Upper lobe of left lung (tissue), 6 donors: ENCODE data around the gene EGFR. TPM values are rescaled to one million over a fixed set of nuclear protein-coding genes. Genes with fewer than 3 reads are reported as not detected.
A peak's percentile ranks its signal among the peaks of the same experiment; 100 is the strongest.

Experiments
- ATAC-seq, 2 donors: fragments of 200-7000 bp; cut with Tn5 transposase; one replicate each; pipeline ENCODE4 v1.9.1; 2022; ENCODE audit warnings: mild to moderate bottlenecking in 2 of 2, moderate library complexity in 2 of 2; ENCODE audit not compliant: low FRiP score in 2 of 2
- DNase-seq, 2 donors: peaks; one replicate each; pipeline ENCODE4 v3.0.0-alpha.2; 2019 to 2020
- H3K27ac ChIP-seq, 4 donors: fragments of 200-600 bp; sonication (generic); one replicate each; pipeline ENCODE4 v1.5.1; 2016 to 2019
- H3K27me3 ChIP-seq, 4 donors: fragments of 200-600 bp; sonication (generic); one replicate each; pipeline ENCODE4 v1.5.1; 2017 to 2019
- H3K36me3 ChIP-seq, 4 donors: fragments of 200-600 bp; sonication (generic); one replicate each; pipeline ENCODE4 v1.5.1; 2016 to 2019
- H3K4me1 ChIP-seq, 4 donors: fragments of 200-600 bp; sonication (generic); one replicate each; pipeline ENCODE4 v1.5.1; 2018 to 2019
- H3K4me3 ChIP-seq, 4 donors: fragments of 200-600 bp; sonication (generic); one replicate each; pipeline ENCODE4 v1.5.1; 2017 to 2019; ENCODE audit warnings: mild to moderate bottlenecking in 2 of 4, moderate library complexity in 1 of 4
- H3K9me3 ChIP-seq, 4 donors: fragments of 200-600 bp; sonication (generic); one replicate each; pipeline ENCODE4 v1.5.1; 2018 to 2019
- EP300 ChIP-seq, 4 donors: sonication (generic); formaldehyde crosslinking; IDR thresholded peaks; one replicate each; pipeline ENCODE4 v1.5.1; 2017; ENCODE audit warnings: antibody characterized with exemption in 4 of 4, control low read depth in 2 of 4
- POLR2A ChIP-seq, 4 donors: fragments of 450-650 bp; IDR thresholded peaks; one replicate each; pipeline ENCODE4 v1.5.1; 2016 to 2017; ENCODE audit warnings: antibody characterized with exemption in 4 of 4, mild to moderate bottlenecking in 2 of 4
- POLR2AphosphoS5 ChIP-seq, 2 donors: sonication (generic); formaldehyde crosslinking; IDR thresholded peaks; one replicate each; pipeline ENCODE4 v1.5.1; 2017; ENCODE audit warnings: antibody characterized with exemption in 2 of 2
- WGBS, 2 donors: methylation state at CpG; one replicate each; pipeline ENCODE4 v1.1.5; 2017 to 2018; 5-methylcytosine and 5-hydroxymethylcytosine counted together
- total RNA-seq, 6 donors: library from RNA; depleted of rRNA in 4 of 6; stranded (reverse); fragments of >200 nt in 4 of 6; gene quantifications; one replicate each; pipeline versions ENCODE4 v1.1.0 to v1.2.1, GENCODE V29; 2016 to 2021
- TF ChIP-seq, protein P1 (sequence below), 6 experiments: fragments of 450-650 bp in 4 of 6; fragments of 200-600 bp in 2 of 6; sonication (generic) in 2 of 6; IDR thresholded peaks; one replicate each; pipeline ENCODE4 v1.5.1; 2016 to 2019; ENCODE audit warnings: antibody characterized with exemption in 6 of 6
- donor health status: DM: no; HTN: no; CAD: no; lungs with moderate emphysema.
- donor health status: DM: no; HTN: yes; CAD: no; lungs with severe emphysema.

The EGFR gene
- total RNA-seq, 6 donors from 2014 or later, result 58.7 to 110 (median 93.2) TPM

DNA sequence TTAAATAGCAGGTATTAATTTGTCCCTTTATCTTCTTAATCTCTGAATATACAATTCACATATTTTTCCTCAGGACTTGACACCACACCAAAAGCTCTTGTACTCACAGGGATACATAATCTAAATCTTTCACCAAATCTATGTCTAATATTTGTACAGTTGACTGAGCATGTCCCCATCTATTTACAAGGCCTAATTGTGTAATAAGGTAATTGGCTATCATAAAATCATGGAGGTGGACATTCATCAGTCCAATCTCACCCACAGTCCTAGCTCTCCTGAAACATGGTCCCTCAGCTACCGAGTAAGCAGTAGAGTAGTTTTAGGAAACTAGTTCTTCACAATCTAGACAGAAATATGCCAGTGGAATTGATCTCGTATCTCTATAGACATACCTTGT is 30.3 kb upstream of the EGFR start:
- no peak for DNase-seq
- H3K9me3 ChIP-seq, result no peaks in the 10 kb centered on the region
- WGBS, 2 donors, result 94 to 98% methylated on average over 2 of the region's 2 CpGs
- no peaks in the 10 kb centered on the region for H3K27me3 ChIP-seq
- ATAC-seq, result no peak
- no peaks in the 10 kb centered on the region for H3K4me1 ChIP-seq
- no peaks in the 10 kb centered on the region for H3K36me3 ChIP-seq
- H3K27ac ChIP-seq, result no peak overlapping the region
- H3K4me3 ChIP-seq, result no peak overlapping the region
- no peak for TF ChIP-seq POLR2A (IDR thresholded peaks at IDR 0.05)
- no peak for TF ChIP-seq EP300 (IDR thresholded peaks at IDR 0.05)
- TF ChIP-seq, protein P1, sequence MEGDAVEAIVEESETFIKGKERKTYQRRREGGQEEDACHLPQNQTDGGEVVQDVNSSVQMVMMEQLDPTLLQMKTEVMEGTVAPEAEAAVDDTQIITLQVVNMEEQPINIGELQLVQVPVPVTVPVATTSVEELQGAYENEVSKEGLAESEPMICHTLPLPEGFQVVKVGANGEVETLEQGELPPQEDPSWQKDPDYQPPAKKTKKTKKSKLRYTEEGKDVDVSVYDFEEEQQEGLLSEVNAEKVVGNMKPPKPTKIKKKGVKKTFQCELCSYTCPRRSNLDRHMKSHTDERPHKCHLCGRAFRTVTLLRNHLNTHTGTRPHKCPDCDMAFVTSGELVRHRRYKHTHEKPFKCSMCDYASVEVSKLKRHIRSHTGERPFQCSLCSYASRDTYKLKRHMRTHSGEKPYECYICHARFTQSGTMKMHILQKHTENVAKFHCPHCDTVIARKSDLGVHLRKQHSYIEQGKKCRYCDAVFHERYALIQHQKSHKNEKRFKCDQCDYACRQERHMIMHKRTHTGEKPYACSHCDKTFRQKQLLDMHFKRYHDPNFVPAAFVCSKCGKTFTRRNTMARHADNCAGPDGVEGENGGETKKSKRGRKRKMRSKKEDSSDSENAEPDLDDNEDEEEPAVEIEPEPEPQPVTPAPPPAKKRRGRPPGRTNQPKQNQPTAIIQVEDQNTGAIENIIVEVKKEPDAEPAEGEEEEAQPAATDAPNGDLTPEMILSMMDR (IDR thresholded peaks at IDR 0.05), result no peak
- no peak for TF ChIP-seq POLR2AphosphoS5 (IDR thresholded peaks at IDR 0.05)

DNA sequence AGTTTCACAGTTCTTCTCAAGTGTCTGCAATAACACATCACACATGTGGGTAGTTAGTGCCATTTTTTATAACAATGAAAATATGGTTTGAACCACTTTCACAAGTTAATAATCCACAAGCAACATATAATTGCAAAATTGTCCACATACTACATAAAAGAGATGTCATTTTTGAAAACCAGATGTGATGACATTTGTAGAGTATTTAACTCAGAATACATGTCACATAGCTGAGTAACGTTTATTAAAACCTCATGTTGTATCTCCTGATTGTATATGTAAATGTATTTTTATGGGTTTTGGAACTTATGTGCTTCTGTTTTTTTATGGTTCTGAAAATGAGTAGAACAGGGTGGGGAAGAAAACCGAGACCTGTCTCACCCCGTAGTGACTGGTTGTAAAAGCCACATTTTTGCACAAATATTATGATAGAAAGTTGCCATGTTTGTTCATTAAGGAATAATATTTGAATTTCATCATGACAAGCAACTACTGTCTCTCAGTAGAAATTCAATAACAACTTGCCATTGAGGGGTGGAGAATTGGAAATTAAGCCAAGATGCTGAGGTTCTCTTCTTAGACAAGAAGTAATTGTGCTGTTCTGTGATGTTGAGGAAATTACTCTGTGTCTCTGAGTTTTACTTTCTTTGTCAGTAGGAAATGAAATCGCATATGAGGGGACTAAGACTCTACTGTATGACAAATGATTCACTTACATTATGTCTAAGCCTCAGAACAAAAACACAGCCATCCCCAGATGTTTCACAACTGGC is 29.2 kb upstream of the EGFR start:
- Histone ChIP-seq H3K4me3 (no peak overlapping the region), H3K27ac (no peak overlapping the region), H3K9me3 (no peaks in the 10 kb centered on the region), H3K4me1 (no peaks in the 10 kb centered on the region), H3K27me3 (no peaks in the 10 kb centered on the region), H3K36me3 (no peaks in the 10 kb centered on the region)
- 77 to 79% methylated on average over 4 of the region's 4 CpGs for WGBS, 2 donors
- DNase-seq, result no peak
- ATAC-seq, result no peak
- no peak for TF ChIP-seq POLR2A (IDR thresholded peaks at IDR 0.05)
- no peak for TF ChIP-seq POLR2AphosphoS5 (IDR thresholded peaks at IDR 0.05)
- TF ChIP-seq, protein P1 (IDR thresholded peaks at IDR 0.05), result no peak
- TF ChIP-seq EP300 (IDR thresholded peaks at IDR 0.05), result no peak

GRCh38 chr7:54991341-54991740 is 27.5 kb upstream of the EGFR start:
- Histone ChIP-seq H3K9me3 (no peaks in the 10 kb centered on the region), H3K4me1 (no peaks in the 10 kb centered on the region), H3K4me3 (no peak overlapping the region), H3K36me3 (no peaks in the 10 kb centered on the region), H3K27ac (no peak overlapping the region), H3K27me3 (no peaks in the 10 kb centered on the region)
- WGBS, 2 donors, result 90 to 94% methylated on average over 13 of the region's 13 CpGs
- TF ChIP-seq, protein P1 (IDR thresholded peaks at IDR 0.05), result no peak
- TF ChIP-seq EP300 (IDR thresholded peaks at IDR 0.05), result no peak
- no peak for TF ChIP-seq POLR2A (IDR thresholded peaks at IDR 0.05)
- no peak for TF ChIP-seq POLR2AphosphoS5 (IDR thresholded peaks at IDR 0.05)
- DNase-seq (peak in 1 of 2 donors; percentile 25), ATAC-seq (no peak)

DNA sequence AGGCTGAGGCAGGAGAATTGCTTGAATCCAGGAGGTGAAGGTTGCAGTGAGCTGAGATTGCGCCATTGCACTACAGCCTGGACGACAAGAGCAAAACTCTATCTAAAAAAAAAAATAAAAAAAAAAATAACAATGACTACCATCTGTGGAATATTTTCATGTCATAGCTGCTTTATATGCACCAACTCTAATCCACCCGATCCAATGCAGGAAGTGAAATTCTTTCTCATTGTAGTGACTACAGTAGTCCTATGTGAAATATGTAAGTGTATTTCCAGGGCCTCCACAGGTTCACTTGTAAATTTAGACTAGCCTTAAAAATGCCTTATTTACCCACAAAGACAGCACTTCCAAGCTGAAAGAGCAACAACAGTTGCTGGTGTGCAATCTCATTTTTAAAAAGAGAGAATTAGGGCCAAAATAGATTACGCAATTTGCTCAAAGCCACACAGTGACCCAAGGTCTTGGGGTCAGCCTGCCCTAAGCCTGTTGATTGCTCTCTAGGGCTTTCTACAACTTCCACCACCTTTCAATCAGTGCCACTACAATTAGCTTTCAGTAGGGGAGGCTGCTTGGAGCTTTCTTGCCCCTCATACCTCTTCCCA is 25.8 kb upstream of the EGFR start:
- TF ChIP-seq EP300 (IDR thresholded peaks at IDR 0.05), result no peak
- TF ChIP-seq, protein P1 (IDR thresholded peaks at IDR 0.05), result no peak
- H3K27ac ChIP-seq, result no peak overlapping the region
- no peaks in the 10 kb centered on the region for H3K4me1 ChIP-seq
- no peaks in the 10 kb centered on the region for H3K27me3 ChIP-seq
- H3K9me3 ChIP-seq, result no peaks in the 10 kb centered on the region
- DNase-seq (no peak), ATAC-seq (peak in 1 of 2 donors; percentile 43)
- H3K4me3 ChIP-seq, result no peak overlapping the region
- no peaks in the 10 kb centered on the region for H3K36me3 ChIP-seq
- WGBS, 2 donors, result 83 to 90% methylated on average over 4 of the region's 4 CpGs
